ENCODE data around the gene STIM2. TPM values are rescaled to one million over a fixed set of nuclear protein-coding genes. Genes with fewer than 3 reads are reported as not detected.

The STIM2 gene
- polyA plus RNA-seq, 1 donor (not counting 4 experiments of a cell fraction or from before 2014, with no cell fraction given): 20.7 TPM

DNA sequence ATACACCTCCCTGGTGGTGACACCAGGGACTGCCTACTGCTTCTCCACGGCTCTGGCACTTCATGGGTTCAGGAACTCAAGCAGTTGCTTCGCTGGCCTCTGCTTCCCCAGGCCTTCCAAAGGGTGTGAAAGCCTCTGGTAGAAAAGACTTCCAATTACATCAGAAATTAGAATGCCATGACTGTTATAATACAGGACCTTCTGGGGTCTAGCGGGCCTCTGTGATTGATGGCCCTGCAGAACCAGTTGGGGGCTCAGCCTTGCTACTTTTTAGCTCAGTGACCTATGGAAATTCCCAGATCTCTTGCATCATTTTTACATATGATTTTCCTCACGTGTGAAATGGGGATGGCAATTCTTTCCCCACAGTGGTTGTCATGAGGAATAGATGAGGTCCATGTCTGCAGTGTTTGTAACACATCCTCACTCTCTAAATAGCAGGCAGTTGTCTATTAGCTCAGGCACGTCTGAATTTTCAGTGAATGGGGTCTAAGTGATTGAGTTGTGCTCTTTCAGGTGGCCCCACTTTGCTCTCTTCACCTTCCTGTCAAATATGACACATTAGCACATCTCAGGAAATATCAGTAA lies 198.3 kb downstream of the STIM2 start:
- TF ChIP-seq, protein P1, sequence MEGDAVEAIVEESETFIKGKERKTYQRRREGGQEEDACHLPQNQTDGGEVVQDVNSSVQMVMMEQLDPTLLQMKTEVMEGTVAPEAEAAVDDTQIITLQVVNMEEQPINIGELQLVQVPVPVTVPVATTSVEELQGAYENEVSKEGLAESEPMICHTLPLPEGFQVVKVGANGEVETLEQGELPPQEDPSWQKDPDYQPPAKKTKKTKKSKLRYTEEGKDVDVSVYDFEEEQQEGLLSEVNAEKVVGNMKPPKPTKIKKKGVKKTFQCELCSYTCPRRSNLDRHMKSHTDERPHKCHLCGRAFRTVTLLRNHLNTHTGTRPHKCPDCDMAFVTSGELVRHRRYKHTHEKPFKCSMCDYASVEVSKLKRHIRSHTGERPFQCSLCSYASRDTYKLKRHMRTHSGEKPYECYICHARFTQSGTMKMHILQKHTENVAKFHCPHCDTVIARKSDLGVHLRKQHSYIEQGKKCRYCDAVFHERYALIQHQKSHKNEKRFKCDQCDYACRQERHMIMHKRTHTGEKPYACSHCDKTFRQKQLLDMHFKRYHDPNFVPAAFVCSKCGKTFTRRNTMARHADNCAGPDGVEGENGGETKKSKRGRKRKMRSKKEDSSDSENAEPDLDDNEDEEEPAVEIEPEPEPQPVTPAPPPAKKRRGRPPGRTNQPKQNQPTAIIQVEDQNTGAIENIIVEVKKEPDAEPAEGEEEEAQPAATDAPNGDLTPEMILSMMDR (optimal IDR thresholded peaks at IDR 0.05 in 1 of 3, IDR thresholded peaks at IDR 0.05 in 1 of 3, conservative IDR thresholded peaks at IDR 0.05 in 1 of 3; ENCODE audit: extremely low read depth in 1 of 3, insufficient read depth in 2 of 3, low read length in 3 of 3): no peak
- TF ChIP-seq EZH2 (IDR thresholded peaks at IDR 0.05; ENCODE audit: low read length): no peak
- Histone ChIP-seq H3K27ac (ENCODE audit: control insufficient read depth, insufficient read depth, low read length) (no peak overlapping the region), H3K4me2 (ENCODE audit: control insufficient read depth, extremely low read depth, insufficient read depth, low read depth, low read length) (no peak overlapping the region), H3K9me1 (ENCODE audit: control insufficient read depth, extremely low read depth, insufficient read depth, low read length) (no peaks in the 10 kb centered on the region), H4K20me1 (ENCODE audit: control insufficient read depth, extremely low read depth, insufficient read depth, low read length) (no peaks in the 10 kb centered on the region), H3K27me3 (ENCODE audit: control insufficient read depth, extremely low read depth, insufficient read depth, low read length) (no peaks in the 10 kb centered on the region), H3K4me1 (ENCODE audit: control insufficient read depth, extremely low read depth, insufficient read depth, low read length) (no peaks in the 10 kb centered on the region), H3K4me3 (ENCODE audit: control insufficient read depth in 2 of 3, extremely low read depth in 1 of 3, insufficient read depth in 2 of 3, low read depth in 1 of 3, low read length in 3 of 3) (no peak overlapping the region), H3K9me3 (ENCODE audit: control insufficient read depth, low read depth, low read length) (no peaks in the 10 kb centered on the region), H3K36me3 (ENCODE audit: control insufficient read depth in 2 of 2, extremely low read depth in 1 of 2, insufficient read depth in 2 of 2, low read length in 2 of 2) (no peaks in the 10 kb centered on the region), H3K79me2 (ENCODE audit: control insufficient read depth, insufficient read depth, low read length) (no peaks in the 10 kb centered on the region), H2AFZ (ENCODE audit: control insufficient read depth, low read length) (no peak overlapping the region), H3K9ac (ENCODE audit: control insufficient read depth, extremely low read depth, insufficient read depth, low read length) (no peak overlapping the region)
- DNase-seq (ENCODE audit: low read depth, low spot score): no peak
- dilution Hi-C loops (cut with MboI; ENCODE audit: extremely low pct_ligation_motif_present, low sequenced_read_pairs): no loop called here
- no peak for FAIRE-seq

DNA sequence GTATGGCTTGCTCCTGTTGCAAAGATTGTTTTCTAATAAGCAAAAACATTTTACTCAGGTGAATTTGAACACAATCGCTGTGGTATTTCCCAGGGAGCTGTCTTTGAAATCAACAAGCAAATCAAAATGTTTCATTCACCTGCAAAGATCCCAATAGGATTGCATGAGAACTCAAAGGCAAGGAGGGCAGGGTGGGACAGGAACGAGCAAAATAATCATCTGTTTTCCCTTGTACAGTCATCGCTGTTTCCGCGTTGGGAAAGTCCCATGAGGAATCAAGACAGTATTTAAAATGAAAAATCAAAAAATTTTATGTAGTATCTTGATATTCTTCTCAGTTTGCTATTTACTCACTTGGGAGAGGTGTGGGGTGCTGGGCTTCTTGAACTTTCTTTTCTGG lies 198.8 kb downstream of the STIM2 start:
- no peak overlapping the region for H3K4me2 ChIP-seq (ENCODE audit: control insufficient read depth, extremely low read depth, insufficient read depth, low read depth, low read length)
- H3K9ac ChIP-seq (ENCODE audit: control insufficient read depth, extremely low read depth, insufficient read depth, low read length): no peak overlapping the region
- H3K27me3 ChIP-seq (ENCODE audit: control insufficient read depth, extremely low read depth, insufficient read depth, low read length): no peaks in the 10 kb centered on the region
- no peak overlapping the region for H3K27ac ChIP-seq (ENCODE audit: control insufficient read depth, insufficient read depth, low read length)
- H3K36me3 ChIP-seq (ENCODE audit: control insufficient read depth in 2 of 2, extremely low read depth in 1 of 2, insufficient read depth in 2 of 2, low read length in 2 of 2): no peaks in the 10 kb centered on the region
- DNase-seq (ENCODE audit: low read depth, low spot score): no peak
- dilution Hi-C loops (cut with MboI; ENCODE audit: extremely low pct_ligation_motif_present, low sequenced_read_pairs): no loop called here
- FAIRE-seq: no peak
- H3K79me2 ChIP-seq (ENCODE audit: control insufficient read depth, insufficient read depth, low read length): no peaks in the 10 kb centered on the region
- H3K4me3 ChIP-seq (ENCODE audit: control insufficient read depth in 2 of 3, extremely low read depth in 1 of 3, insufficient read depth in 2 of 3, low read depth in 1 of 3, low read length in 3 of 3): no peak overlapping the region
- no peak for TF ChIP-seq EZH2 (IDR thresholded peaks at IDR 0.05; ENCODE audit: low read length)
- TF ChIP-seq, protein P1 (optimal IDR thresholded peaks at IDR 0.05 in 1 of 3, IDR thresholded peaks at IDR 0.05 in 1 of 3, conservative IDR thresholded peaks at IDR 0.05 in 1 of 3; ENCODE audit: extremely low read depth in 1 of 3, insufficient read depth in 2 of 3, low read length in 3 of 3): no peak
- no peaks in the 10 kb centered on the region for H3K9me3 ChIP-seq (ENCODE audit: control insufficient read depth, low read depth, low read length)
- no peak overlapping the region for H2AFZ ChIP-seq (ENCODE audit: control insufficient read depth, low read length)
- H3K4me1 ChIP-seq (ENCODE audit: control insufficient read depth, extremely low read depth, insufficient read depth, low read length): no peaks in the 10 kb centered on the region
- no peaks in the 10 kb centered on the region for H3K9me1 ChIP-seq (ENCODE audit: control insufficient read depth, extremely low read depth, insufficient read depth, low read length)
- no peaks in the 10 kb centered on the region for H4K20me1 ChIP-seq (ENCODE audit: control insufficient read depth, extremely low read depth, insufficient read depth, low read length)

All from keratinocyte (primary cell).